ENCODE measurements around the gene NDUFB4. TPM values are rescaled to one million over a fixed set of nuclear protein-coding genes. Genes with fewer than 3 reads are reported as not detected.

The NDUFB4 gene
- 147 and 154 TPM in 2 replicates for total RNA-seq (2014; rRNA removed; shearing (Covaris generic))

GRCh38 chr3:120596116-120596852, at the start of gene NDUFB4:
Gene NDUFB4, plus strand, starts transcription at chr3:120596336. Its CDS starts 24 bp downstream, at chr3:120596360.
- DNase-seq (ENCODE audit: low spot score): peak; percentile 99

GRCh38 chr3:120550546-120550945, 45.6 kb upstream of the NDUFB4 start:
- DNase-seq (ENCODE audit: low spot score): no peak

GRCh38 chr3:120552184-120553172, 43.7 kb upstream of the NDUFB4 start:
- DNase-seq (ENCODE audit: low spot score): no peak

GRCh38 chr3:120554812-120555606, 41.1 kb upstream of the NDUFB4 start:
- no peak for DNase-seq (ENCODE audit: low spot score)

GRCh38 chr3:120555657-120556509, 40.3 kb upstream of the NDUFB4 start:
- DNase-seq (ENCODE audit: low spot score): no peak

- no peak for DNase-seq (ENCODE audit: low spot score)
Measured at GRCh38 chr3:120557115-120557514, 39.0 kb upstream of the NDUFB4 start.

- DNase-seq (ENCODE audit: low spot score): peak; percentile 98
Measured at GRCh38 chr3:120558771-120559241, 37.3 kb upstream of the NDUFB4 start.

- peak; percentile 18 for DNase-seq (ENCODE audit: low spot score)
Measured at GRCh38 chr3:120559242-120560061, 36.7 kb upstream of the NDUFB4 start.

GRCh38 chr3:120560304-120561250, 35.6 kb upstream of the NDUFB4 start:
- no peak for DNase-seq (ENCODE audit: low spot score)

GRCh38 chr3:120561251-120562045, 34.7 kb upstream of the NDUFB4 start:
- DNase-seq (ENCODE audit: low spot score): peak; percentile 81

- no peak for DNase-seq (ENCODE audit: low spot score)
Measured at GRCh38 chr3:120563356-120564022, 32.6 kb upstream of the NDUFB4 start.

GRCh38 chr3:120566243-120566975, 29.7 kb upstream of the NDUFB4 start:
- DNase-seq (ENCODE audit: low spot score): no peak

GRCh38 chr3:120567370-120568201, 28.6 kb upstream of the NDUFB4 start:
- peak; percentile 55 for DNase-seq (ENCODE audit: low spot score)

GRCh38 chr3:120568202-120568531, 28.0 kb upstream of the NDUFB4 start:
- no peak for DNase-seq (ENCODE audit: low spot score)

- no peak for DNase-seq (ENCODE audit: low spot score)
Measured at GRCh38 chr3:120568598-120568997, 27.5 kb upstream of the NDUFB4 start.

All from HT-29 (cell line).